HG02973 (cell line): ENCODE results near the gene TLE4.

Experiments
- ATAC-seq: cut with Tn5 transposase; IDR thresholded peaks from one replicate; pipeline ENCODE4 v1.9.1; 2021; ENCODE audit warnings: moderate library complexity; ENCODE audit not compliant: unreplicated experiment

Gene TLE4

GRCh38 chr9:79765466-79765865, 193.7 kb downstream of the TLE4 start:
- ATAC-seq, result no peak

GRCh38 chr9:79766091-79766490, 194.3 kb downstream of the TLE4 start:
- ATAC-seq, result no peak

GRCh38 chr9:79768194-79768593, 196.4 kb downstream of the TLE4 start:
- no peak for ATAC-seq

GRCh38 chr9:79769476-79770275, 197.9 kb downstream of the TLE4 start:
- no peak for ATAC-seq

- no peak for ATAC-seq
Measured at GRCh38 chr9:79774356-79774755, 202.6 kb downstream of the TLE4 start.
